Myometrial cell (primary cell): ENCODE results near the gene CNOT3. TPM values are rescaled to one million over a fixed set of nuclear protein-coding genes. Genes with fewer than 3 reads are reported as not detected.

Source experiments
- total RNA-seq: library from RNA; depleted of rRNA; stranded (reverse); fragments of >200 nt; gene quantifications from 2 replicates; pipeline ENCODE4 v1.2.3, GENCODE V29; 2015

CNOT3 gene
- 10.3 and 26.2 TPM in 2 replicates for total RNA-seq

DNA sequence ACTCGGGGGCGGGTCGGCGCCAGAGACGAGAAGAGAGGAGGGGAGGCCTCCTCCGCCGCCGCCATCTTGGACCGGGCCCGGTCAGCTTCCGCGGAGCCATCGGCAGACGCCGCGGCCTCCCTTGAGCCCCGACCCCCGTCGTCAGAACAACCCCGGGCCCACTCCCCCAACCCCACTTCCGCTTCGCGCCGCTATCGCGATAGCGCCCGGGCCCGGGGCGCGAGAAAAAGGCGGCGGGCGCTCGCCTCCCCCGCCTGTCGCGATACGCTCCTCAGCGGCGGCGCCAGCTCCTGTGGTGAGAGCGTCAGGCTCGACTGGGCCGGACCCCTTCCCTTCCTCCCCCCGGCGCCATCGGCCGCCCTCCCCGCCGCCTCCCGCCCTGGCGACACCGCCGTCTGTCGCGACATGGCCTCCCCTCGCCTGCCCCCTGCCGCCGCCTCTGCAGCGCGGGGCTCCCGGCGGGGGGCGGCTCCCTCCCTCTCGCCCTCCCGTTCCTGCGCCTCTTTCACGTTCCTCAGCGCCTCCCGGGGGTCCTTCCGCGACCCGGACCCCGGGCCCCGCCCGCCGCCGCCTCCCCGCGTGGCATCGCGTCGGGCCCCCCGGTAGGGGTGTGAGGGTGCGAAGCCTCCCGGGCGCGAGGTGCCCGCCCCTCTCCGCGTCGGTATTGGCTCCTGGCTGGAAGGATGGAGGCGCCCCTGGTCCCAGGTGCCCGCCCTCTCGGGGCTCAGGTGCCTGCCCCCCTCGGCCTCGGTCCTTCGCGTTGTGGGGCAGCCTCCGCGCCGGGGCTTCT, at the start of gene CNOT3:
Gene CNOT3, plus strand, starts transcription at position 64 of the 790 bp plus-strand sequence. CDS start 5,217 bp downstream, outside the sequence.

DNA sequence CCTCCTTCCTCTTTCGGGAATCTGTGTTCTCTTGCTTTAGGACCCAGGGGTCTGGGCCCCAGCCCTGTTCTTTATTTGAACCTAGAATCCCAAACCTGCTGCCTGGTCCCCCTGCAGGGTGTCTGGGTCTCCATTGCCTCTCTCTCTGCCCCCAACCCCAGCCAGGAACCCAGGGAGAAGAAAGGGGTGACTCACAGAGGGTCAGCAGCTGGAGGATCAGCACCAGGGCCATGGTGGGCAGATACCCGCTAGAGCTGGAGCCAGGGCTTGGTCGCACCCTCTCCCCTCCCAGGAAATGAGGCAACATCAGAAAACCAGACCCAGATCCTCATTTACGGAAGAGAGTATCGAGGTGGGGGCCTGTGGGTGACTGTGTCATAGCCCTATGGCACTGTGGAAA, 37.0 kb upstream of the CNOT3 start, which contains the start of gene OSCAR:
Gene OSCAR, minus strand, starts transcription at position 243 of the 400 bp plus-strand sequence. Its CDS starts 11 bp downstream, at position 232.

DNA sequence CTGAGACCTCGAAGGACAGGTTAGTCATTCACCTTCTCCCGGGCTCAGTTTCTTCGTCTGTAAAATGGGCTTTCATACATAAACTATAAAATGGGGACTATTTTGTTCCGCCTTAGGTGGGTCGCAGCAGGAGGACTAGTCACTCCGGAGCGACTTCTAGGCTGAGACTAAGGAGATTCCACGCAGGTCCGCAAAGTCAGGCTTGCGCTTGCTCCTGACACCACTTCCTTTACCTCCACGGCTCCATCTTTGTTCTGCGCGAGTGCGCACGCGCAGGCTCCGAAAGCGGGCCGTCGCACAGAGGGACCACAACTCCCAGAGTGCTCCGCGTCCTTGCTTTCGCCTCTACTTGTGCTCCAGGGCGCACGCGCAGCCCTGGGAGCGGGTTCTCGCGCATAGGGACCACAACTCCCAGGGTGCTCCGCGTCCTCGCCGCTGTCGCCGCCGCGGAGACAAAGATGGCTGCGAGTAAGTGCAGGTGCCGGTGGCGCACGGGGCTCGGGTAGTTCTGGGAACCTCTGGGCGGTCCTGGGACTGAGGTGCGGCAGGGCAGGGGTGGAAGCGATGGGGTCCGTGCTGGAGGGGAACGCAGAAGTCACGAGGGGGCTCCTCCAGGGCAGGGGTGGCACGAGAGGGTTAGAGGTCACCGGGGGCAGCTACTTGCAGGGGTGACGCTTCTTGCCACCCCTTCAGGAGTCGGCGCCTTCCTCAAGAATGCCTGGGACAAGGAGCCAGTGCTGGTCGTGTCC, 35.0 kb upstream of the CNOT3 start, which contains the start of gene NDUFA3:
Gene NDUFA3, plus strand, starts transcription at position 435 of the 749 bp plus-strand sequence. Its CDS starts 24 bp downstream, at position 459.

DNA sequence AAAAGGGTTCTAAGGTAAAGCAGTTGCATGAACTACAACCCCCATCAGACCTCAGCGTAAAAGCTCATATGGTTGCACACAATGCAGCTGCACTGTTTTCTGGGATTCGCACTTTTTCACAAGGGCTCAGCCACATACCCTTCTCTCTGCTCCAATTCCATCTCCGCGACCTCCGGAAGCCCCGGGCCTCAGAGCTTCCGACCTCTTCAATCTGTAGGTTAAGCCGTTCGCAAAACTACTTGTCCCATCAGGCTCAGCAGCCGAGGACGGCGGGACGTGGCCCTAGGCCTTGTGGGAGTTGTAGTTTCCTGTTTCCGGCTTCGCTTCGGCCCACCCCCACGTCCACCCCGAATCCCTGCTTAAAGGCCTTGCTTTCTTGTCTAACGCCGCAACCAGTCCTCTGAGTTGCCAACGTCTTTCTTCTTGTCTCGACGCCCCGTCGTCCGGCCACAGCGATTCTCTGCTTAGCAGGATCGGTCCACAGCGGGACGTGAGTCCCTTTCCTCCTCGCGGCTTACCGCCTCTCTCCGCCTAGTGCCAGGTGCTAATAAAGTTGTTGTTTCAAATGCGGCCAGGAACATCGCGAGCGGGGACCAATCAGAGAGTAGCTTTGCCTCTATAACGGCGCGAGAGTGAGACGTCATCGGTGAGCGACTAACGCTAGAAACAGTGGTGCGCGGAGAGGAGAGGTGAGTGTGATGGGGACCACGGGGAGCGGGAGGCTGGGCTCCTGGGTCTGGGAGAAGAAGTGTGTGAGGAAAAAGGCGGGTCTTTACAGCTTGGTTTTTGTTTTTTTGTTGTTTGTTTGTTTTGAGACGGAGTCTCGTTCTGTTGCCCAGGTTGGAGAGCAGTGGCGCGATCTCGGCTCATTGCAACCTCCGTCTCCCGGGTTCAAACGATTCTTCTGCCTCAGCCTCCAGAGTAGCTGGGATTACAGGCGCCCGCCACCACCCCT, 22.2 kb upstream of the CNOT3 start, which contains the start of the genes PRPF31 and TFPT:
Gene PRPF31, plus strand, starts transcription at position 646 of the 955 bp plus-strand sequence. CDS start 2,525 bp downstream, outside the sequence.
Gene TFPT, minus strand, starts transcription at position 549 of the 955 bp plus-strand sequence. Its CDS starts 388 bp downstream, at position 161.

DNA sequence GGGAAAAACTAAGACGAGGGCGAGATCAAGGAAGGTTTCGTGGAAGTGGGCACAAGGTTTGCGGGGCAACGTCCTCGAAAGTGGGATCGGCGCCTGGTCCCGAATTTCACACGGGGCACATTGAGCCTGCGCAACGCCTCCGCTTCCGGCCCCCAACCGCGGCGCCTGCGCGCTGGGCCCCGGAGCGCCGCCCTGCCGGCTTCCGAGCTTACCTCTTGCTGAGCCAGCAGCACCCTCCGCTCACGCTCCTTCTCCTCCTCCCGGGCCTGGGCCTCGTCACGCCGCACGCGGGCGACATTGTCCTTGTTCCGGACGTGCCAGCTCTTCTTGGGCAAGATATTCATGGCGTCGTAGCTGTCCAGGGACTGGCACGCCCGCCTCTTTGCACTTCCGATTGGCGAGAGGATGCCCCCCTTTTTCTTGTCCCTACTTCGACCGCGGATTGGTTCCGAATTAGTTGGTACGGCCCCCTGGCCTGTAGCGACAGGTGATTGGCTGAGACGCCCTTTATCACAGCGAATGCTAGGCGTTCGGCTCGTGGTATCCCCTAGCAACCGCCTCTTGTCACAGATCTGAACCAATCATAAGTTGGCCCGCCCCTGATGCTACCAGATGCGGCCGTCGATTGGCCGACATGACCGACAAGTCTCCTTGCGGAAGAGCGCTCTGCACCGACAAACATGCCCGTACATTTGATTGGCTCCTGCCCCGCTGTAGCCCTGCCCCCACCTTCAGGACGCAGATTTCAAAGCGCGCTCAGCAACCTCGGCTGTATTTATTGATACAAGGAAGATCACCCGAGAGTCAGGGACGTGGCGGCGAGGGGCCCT, 22.0 kb downstream of the CNOT3 start, which contains the start of gene LENG1:
Gene LENG1, minus strand, starts transcription at position 370 of the 830 bp plus-strand sequence. Its CDS starts 26 bp downstream, at position 344.

DNA sequence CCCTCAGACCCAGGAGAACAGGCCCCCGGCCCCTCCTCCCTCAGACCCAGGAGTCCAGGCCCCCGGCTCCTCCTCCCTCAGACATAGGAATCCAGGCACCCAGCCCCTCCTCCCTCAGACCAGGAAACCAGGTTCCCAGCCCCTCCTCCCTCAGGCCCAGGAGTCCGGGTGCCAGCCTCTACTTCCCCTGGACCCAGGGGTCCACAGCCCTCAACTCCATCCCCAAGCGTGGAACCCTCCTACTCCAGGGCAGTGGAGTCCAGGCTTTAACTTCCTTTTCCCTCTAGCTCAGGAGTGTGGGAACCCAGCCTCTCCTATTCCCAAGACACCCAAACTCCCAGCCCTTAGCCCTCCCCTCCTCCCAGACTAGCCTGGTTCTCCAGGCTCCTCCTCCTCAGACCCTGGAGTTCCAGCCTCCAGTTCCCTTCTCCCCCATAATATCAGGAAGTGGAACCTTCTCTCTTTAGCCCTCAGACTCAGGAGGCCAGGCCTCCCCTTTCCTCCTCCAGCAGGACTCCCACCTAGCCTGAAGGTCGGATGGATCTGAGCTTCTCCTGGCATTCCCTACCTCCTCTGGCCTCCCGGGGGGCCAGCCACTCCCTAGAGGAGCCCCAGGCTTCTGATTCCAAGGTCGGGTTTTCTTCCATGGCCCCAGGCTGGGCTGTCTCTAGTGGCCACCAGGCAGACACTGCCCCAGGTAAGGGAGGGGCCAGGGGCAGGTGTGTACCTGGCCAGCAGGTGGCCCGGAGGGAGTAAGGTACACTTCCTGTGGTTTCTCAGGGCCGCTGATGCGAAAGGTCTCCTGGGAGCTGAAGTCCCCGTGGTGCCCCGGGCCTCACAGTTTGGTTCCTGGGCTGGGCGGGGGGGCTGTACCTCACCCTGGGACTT, 35.2 kb downstream of the CNOT3 start, which contains the start of gene TMC4:
Gene TMC4, minus strand, starts transcription at position 690 of the 888 bp plus-strand sequence. Its CDS starts 43 bp downstream, at position 647.

DNA sequence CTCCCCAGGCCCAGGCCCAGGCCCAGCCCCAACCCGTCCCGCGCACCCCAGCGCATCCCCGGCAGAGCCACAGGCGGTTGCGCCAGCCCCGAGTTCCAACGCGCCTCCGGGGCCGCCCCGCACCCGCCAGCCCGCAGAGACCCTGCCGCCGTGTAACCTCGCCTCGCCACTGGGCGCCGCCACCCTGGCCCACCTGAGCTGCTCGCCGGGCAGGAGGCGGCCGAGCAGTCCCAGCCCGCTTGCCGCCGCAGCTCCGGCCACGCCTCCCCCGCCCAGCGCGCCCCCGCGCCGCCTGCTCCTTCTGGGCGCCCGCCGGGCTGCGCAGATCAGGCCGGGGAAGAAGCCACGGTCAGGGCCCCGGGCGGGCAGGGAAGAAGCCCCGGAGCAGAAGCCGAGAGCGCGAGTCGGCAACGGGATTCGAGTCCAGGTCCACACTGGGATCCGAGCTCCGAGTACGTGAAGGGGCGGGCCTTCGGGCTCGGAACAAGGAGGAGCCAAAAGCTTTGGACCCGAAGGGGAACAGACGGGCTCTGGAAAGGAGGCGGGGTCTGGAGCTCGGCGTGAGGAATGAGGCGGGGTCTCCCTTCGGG, 51.7 kb downstream of the CNOT3 start, which contains the start of gene MBOAT7:
Gene MBOAT7, minus strand, starts transcription at position 436 of the 590 bp plus-strand sequence. CDS start 1,072 bp downstream, outside the sequence.

DNA sequence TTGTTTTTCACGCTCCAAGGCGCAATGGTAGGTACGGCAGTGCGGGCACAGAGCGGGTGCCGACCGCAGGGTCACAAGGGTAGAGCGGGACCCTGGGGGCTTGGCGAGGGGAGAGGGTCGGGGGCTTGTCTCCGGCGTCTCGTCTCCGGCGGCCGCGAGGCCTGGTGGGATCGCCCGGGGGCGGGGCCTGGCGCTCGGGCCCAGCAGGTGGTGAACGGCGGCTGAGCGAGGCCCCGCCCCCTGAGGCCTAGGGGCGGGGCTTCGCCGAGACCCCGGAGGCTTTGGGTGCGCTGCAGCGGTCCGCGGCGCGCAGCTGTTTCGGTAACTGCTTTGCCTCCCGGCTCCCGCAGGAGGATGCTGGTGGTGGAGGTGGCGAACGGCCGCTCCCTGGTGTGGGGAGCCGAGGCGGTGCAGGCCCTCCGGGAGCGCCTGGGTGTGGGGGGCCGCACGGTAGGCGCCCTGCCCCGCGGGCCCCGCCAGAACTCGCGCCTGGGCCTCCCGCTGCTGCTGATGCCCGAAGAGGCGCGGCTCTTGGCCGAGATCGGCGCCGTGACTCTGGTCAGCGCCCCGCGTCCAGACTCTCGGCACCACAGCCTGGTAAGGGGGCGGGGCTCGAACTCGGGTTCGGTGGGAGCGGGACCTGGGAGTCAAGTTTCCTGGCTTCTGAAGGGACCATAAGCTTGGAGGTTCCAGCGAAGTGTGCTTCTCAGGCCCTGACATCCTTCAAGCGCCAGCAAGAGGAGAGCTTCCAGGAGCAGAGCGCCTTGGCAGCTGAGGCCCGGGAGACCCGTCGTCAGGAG, 53.6 kb downstream of the CNOT3 start, which contains the start of gene TSEN34:
Gene TSEN34, plus strand, starts transcription at position 298 of the 800 bp plus-strand sequence. Its CDS starts 57 bp downstream, at position 355.

Other genes starting within 250 kb of the CNOT3 start
- gene CACNG7, start 228.5 kb upstream of the CNOT3 start, total RNA-seq, result under 0.01 TPM in 1 of 2 replicates, not detected in the other
- gene CACNG8, start 174.8 kb upstream of the CNOT3 start, total RNA-seq, result under 0.01 TPM in 2 replicates
- 0.18 and 1.2 TPM in 2 replicates for gene CACNG6, start 146.1 kb upstream of the CNOT3 start, total RNA-seq
- not detected in 2 replicates for gene VSTM1, start 73.9 kb upstream of the CNOT3 start, total RNA-seq
- gene TARM1, start 56.4 kb upstream of the CNOT3 start, total RNA-seq, result not detected in 2 replicates
- gene OSCAR, start 37.0 kb upstream of the CNOT3 start, total RNA-seq, result under 0.01 TPM in 1 of 2 replicates, not detected in the other
- 10.3 and 42.7 TPM in 2 replicates for gene NDUFA3, start 34.9 kb upstream of the CNOT3 start, total RNA-seq
- 22.0 and 31.4 TPM in 2 replicates for gene TFPT, start 22.1 kb upstream of the CNOT3 start, total RNA-seq
- 79.4 and 89.7 TPM in 2 replicates for gene PRPF31, start 22.0 kb upstream of the CNOT3 start, total RNA-seq
- gene LENG1, start 22.0 kb downstream of the CNOT3 start, total RNA-seq, result 3.7 and 4.0 TPM in 2 replicates
- not detected in 2 replicates for gene TMC4, start 35.4 kb downstream of the CNOT3 start, total RNA-seq
- gene MBOAT7, start 51.8 kb downstream of the CNOT3 start, total RNA-seq, result 257 and 295 TPM in 2 replicates
- gene TSEN34, start 53.5 kb downstream of the CNOT3 start, total RNA-seq, result 126 and 135 TPM in 2 replicates
- 2,808 and 2,848 TPM in 2 replicates for gene RPS9, start 63.1 kb downstream of the CNOT3 start, total RNA-seq
- not detected in 2 replicates for gene LILRB3, start 85.2 kb downstream of the CNOT3 start, total RNA-seq
- gene LILRA6, start 105.0 kb downstream of the CNOT3 start, total RNA-seq, result not detected in 2 replicates
- not detected in 2 replicates for gene LILRB5, start 119.5 kb downstream of the CNOT3 start, total RNA-seq
- gene LILRB2, start 143.3 kb downstream of the CNOT3 start, total RNA-seq, result not detected in 2 replicates
- not detected in 2 replicates for gene LILRA5, start 175.4 kb downstream of the CNOT3 start, total RNA-seq
- gene LILRA4, start 201.4 kb downstream of the CNOT3 start, total RNA-seq, result not detected in 2 replicates
- gene LAIR1, start 227.2 kb downstream of the CNOT3 start, total RNA-seq, result not detected in 2 replicates